B cell (primary cell): ENCODE results near the gene RPS21. TPM values are rescaled to one million over a fixed set of nuclear protein-coding genes. Genes with fewer than 3 reads are reported as not detected.

Experiments
- ATAC-seq: fragments of 200-7000 bp; cut with Tn5 transposase; one replicate; pipeline ENCODE4 v1.10.0; 2021; ENCODE audit warnings: low read depth, mild to moderate bottlenecking, moderate number of reproducible peaks, moderate library complexity
- CTCF ChIA-PET: fragments of 350-600 bp; sonication (Branson Sonifier 250); formaldehyde crosslinking; loops from one replicate; lab custom pipeline; 2021; ENCODE audit warnings: antibody characterized with exemption, inconsistent platforms; lab: Charles Lee
- POLR2A ChIA-PET: fragments of 350-600 bp; sonication (Branson Sonifier 250); formaldehyde crosslinking; loops from one replicate; lab custom pipeline; 2021; ENCODE audit warnings: antibody characterized with exemption; lab: Charles Lee
- DNase-seq: peaks from one replicate; pipeline ENCODE4 v3.0.0; 2013
- H2AFZ ChIP-seq: 2 replicates; pipeline ENCODE4 v1.6.1; 2012; ENCODE audit warnings: mild to moderate bottlenecking, low read depth, low read length; ENCODE audit not compliant: insufficient read depth, poor library complexity, severe bottlenecking
- H3K27ac ChIP-seq, 2 donors: 1 replicate in 1 of 2; 2 replicates in 1 of 2; pipeline ENCODE4 v1.5.1; 2012 to 2013; ENCODE audit warnings: low read length in 2 of 2, mild to moderate bottlenecking in 2 of 2, moderate library complexity in 1 of 2
- H3K27me3 ChIP-seq, 4 experiments: fragments of 200-600 bp in 1 of 4; sonication (generic) in 1 of 4; replicated peaks in 1 of 4; 1 replicate in 2 of 4; 2 replicates in 2 of 4; pipeline versions ENCODE4 v1.6.1 to v1.7.0; 2013 to 2016; ENCODE audit warnings: low read length in 3 of 4, mild to moderate bottlenecking in 2 of 4, mixed read lengths in 1 of 4, moderate library complexity in 1 of 4; ENCODE audit not compliant: insufficient read depth in 4 of 4, control insufficient read depth in 3 of 4; ENCODE audit errors: control extremely low read depth in 1 of 4
- H3K36me3 ChIP-seq, 2 experiments: replicated peaks in 1 of 2; 1 replicate in 1 of 2; 2 replicates in 1 of 2; pipeline versions ENCODE4 v1.6.1 to v1.7.1; 2013; ENCODE audit warnings: low read length in 1 of 2; ENCODE audit not compliant: insufficient read depth in 2 of 2, control insufficient read depth in 1 of 2; ENCODE audit errors: control extremely low read depth in 1 of 2, extremely low read depth in 1 of 2
- H3K4me1 ChIP-seq, 2 donors: fragments of 200-600 bp in 1 of 2; sonication (generic) in 1 of 2; 1 replicate in 1 of 2; 2 replicates in 1 of 2; pipeline versions ENCODE4 v1.5.1 to v1.6.1; 2013 to 2017; ENCODE audit warnings: low read length in 2 of 2; ENCODE audit not compliant: control insufficient read depth in 2 of 2, insufficient read depth in 2 of 2
- H3K4me2 ChIP-seq: replicated peaks from 2 replicates; pipeline ENCODE3; 2012; ENCODE audit warnings: mild to moderate bottlenecking, low read depth, low read length; ENCODE audit not compliant: poor library complexity, severe bottlenecking
- H3K4me3 ChIP-seq, 5 experiments: fragments of 200-600 bp in 1 of 5; sonication (generic) in 1 of 5; 1 replicate in 3 of 5; 2 replicates in 2 of 5; pipeline versions ENCODE4 v1.5.1 to v1.7.0; 2011 to 2016; ENCODE audit warnings: low read length in 4 of 5, mild to moderate bottlenecking in 4 of 5, low read depth in 2 of 5, control low read depth in 1 of 5, moderate library complexity in 1 of 5; ENCODE audit not compliant: insufficient read depth in 1 of 5; ENCODE audit errors: control extremely low read depth in 1 of 5, extremely low read depth in 1 of 5
- H3K79me2 ChIP-seq: fragments of 200-600 bp; sonication (generic); one replicate; pipeline ENCODE4 v1.6.0; 2016; ENCODE audit warnings: low read length; ENCODE audit not compliant: control insufficient read depth, insufficient read depth
- H3K9ac ChIP-seq: fragments of 200-600 bp; sonication (generic); 2 replicates; pipeline ENCODE4 v1.6.1; 2017; ENCODE audit warnings: mild to moderate bottlenecking, low read length, moderate library complexity
- H3K9me3 ChIP-seq, 3 donors: one replicate each; pipeline versions ENCODE4 v1.6.1 to v1.7.1; 2013; ENCODE audit warnings: low read length in 2 of 3; ENCODE audit not compliant: control insufficient read depth in 2 of 3, insufficient read depth in 1 of 3; ENCODE audit errors: control extremely low read depth in 1 of 3
- H4K20me1 ChIP-seq: 2 replicates; pipeline ENCODE4 v1.6.0; 2012; ENCODE audit warnings: mild to moderate bottlenecking, low read length; ENCODE audit not compliant: insufficient read depth, control insufficient read depth, poor library complexity, severe bottlenecking
- H3K27ac Mint-ChIP-seq: one replicate; pipeline ENCODE4 v1.8.0; 2021; ENCODE audit warnings: mixed read lengths
- H3K27me3 Mint-ChIP-seq: one replicate; pipeline ENCODE4 v1.8.0; 2021; ENCODE audit warnings: mixed read lengths
- H3K4me1 Mint-ChIP-seq: one replicate; pipeline ENCODE4 v1.8.0; 2021; ENCODE audit warnings: mixed read lengths
- H3K4me3 Mint-ChIP-seq: one replicate; pipeline ENCODE4 v1.8.0; 2021; ENCODE audit warnings: mixed read lengths
- H3K9me3 Mint-ChIP-seq: one replicate; pipeline ENCODE4 v1.8.0; 2022; ENCODE audit warnings: mixed read lengths; ENCODE audit not compliant: insufficient read depth
- EZH2 ChIP-seq: IDR thresholded peaks from 2 replicates; pipeline ENCODE4 v1.6.1; 2012; ENCODE audit warnings: borderline replicate concordance, low read depth, mild to moderate bottlenecking, moderate library complexity, low read length; ENCODE audit not compliant: insufficient read depth, poor library complexity, severe bottlenecking
- WGBS: methylation state at CpG from one replicate; pipeline ENCODE4 v1.1.5; 2013; ENCODE audit warnings: missing lambda C conversion rate; ENCODE audit not compliant: insufficient coverage; 5-methylcytosine and 5-hydroxymethylcytosine counted together
- intact Hi-C: fragments of 100-400 bp; cut with micrococcal nuclease; formaldehyde crosslinking; loops from one replicate; pipeline ENCODE4 v1.10.0; 2022
- polyA plus RNA-seq: library from polyadenylated mRNA; depleted of rRNA; stranded (reverse); fragments of >200 nt; gene quantifications from 2 replicates; pipeline ENCODE4 v1.2.3, GENCODE V29; 2012
- total RNA-seq, 2 donors: library from RNA; stranded (reverse); fragments of 120-200 nt in 1 of 2; gene quantifications; 1 replicate in 1 of 2; 2 replicates in 1 of 2; pipeline versions ENCODE4 v1.2.3 to v1.2.4, GENCODE V29; 2013 to 2022
- TF ChIP-seq, protein P1 (sequence below): fragments of 200-600 bp; IDR thresholded peaks from one replicate; pipeline ENCODE4 v1.8.0; 2022; ENCODE audit warnings: antibody characterized with exemption, mild to moderate bottlenecking

RPS21 gene
- total and polyA plus RNA-seq, 2 donors (not counting 1 experiment from before 2014, with no cell fraction given) = 2,653 to 9,603 TPM

GRCh38 chr20:62405108-62405980 lies 18.4 kb downstream of the RPS21 start:
- H3K27ac Mint-ChIP-seq = peak overlapping the region; percentile 59
- intact Hi-C loops = loop anchor here (5.0 kb wide), 1 partner anchor 532 kb away; the partner anchor contains the start of gene GID8
- H3K4me1 Mint-ChIP-seq = peaks cover 41% of the 10 kb centered on the region
- Histone ChIP-seq H3K9ac (no peak overlapping the region), H3K27me3 (no peaks in the 10 kb centered on the region), H3K27ac (no peak overlapping the region), H3K4me2 (peak overlapping the region; percentile 95), H3K79me2 (peaks cover 23% of the 10 kb centered on the region), H3K4me1 (peaks cover 28 to 48% of the 10 kb centered on the region in 2 donors), H2AFZ (no peak overlapping the region), H3K9me3 (no peaks in the 10 kb centered on the region), H3K4me3 (no peak overlapping the region), H3K36me3 (no peaks in the 10 kb centered on the region), H4K20me1 (peaks cover 9% of the 10 kb centered on the region)
- TF ChIP-seq, protein P1, sequence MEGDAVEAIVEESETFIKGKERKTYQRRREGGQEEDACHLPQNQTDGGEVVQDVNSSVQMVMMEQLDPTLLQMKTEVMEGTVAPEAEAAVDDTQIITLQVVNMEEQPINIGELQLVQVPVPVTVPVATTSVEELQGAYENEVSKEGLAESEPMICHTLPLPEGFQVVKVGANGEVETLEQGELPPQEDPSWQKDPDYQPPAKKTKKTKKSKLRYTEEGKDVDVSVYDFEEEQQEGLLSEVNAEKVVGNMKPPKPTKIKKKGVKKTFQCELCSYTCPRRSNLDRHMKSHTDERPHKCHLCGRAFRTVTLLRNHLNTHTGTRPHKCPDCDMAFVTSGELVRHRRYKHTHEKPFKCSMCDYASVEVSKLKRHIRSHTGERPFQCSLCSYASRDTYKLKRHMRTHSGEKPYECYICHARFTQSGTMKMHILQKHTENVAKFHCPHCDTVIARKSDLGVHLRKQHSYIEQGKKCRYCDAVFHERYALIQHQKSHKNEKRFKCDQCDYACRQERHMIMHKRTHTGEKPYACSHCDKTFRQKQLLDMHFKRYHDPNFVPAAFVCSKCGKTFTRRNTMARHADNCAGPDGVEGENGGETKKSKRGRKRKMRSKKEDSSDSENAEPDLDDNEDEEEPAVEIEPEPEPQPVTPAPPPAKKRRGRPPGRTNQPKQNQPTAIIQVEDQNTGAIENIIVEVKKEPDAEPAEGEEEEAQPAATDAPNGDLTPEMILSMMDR = no peak
- no peak for TF ChIP-seq EZH2
- WGBS = 96% methylated on average over 23 of the region's 23 CpGs
- peak overlapping the region; percentile 74 for H3K4me3 Mint-ChIP-seq
- no peak for DNase-seq
- no peaks in the 10 kb centered on the region for H3K27me3 Mint-ChIP-seq
- H3K9me3 Mint-ChIP-seq = no peaks in the 10 kb centered on the region
- no peak for ATAC-seq
- ChIA-PET CTCF (interaction anchor here (1.3 kb wide), 1 partner anchor 23 kb away, joined by 4 read pairs; no protein-coding TSS in a partner anchor), POLR2A (no interaction called here)
